ENCODE results near the gene LLPH.

DNA sequence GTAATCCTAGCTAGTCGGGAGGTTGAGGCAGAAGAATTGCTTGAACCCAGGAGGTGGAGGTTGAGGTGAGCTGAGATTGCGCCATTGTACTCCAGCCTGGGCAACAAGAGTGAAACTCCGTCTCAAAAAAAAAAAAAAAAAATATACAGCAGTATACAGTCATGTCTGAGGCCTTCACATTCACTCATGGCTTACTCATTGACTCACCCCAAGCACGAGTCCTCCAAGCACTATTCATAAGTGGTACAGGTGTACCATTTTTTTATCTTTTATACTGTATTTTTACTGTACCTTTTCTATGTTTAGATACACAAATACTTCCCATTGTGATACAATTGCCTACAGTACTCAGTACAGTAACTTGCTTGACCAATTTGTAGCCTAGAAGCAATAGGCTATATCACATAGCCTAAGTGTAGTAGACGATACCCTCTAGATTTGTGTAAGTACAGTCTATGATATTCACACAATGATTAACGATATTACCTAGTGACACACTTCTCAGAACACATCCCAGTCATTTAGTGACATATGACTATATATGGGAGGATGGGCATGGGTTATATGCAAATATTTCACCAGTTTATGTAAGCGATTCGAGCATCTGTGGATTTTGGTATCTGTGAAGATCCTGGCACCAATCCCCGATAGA, 12.2 kb downstream of the LLPH start:
- TF ChIP-seq, protein P1, sequence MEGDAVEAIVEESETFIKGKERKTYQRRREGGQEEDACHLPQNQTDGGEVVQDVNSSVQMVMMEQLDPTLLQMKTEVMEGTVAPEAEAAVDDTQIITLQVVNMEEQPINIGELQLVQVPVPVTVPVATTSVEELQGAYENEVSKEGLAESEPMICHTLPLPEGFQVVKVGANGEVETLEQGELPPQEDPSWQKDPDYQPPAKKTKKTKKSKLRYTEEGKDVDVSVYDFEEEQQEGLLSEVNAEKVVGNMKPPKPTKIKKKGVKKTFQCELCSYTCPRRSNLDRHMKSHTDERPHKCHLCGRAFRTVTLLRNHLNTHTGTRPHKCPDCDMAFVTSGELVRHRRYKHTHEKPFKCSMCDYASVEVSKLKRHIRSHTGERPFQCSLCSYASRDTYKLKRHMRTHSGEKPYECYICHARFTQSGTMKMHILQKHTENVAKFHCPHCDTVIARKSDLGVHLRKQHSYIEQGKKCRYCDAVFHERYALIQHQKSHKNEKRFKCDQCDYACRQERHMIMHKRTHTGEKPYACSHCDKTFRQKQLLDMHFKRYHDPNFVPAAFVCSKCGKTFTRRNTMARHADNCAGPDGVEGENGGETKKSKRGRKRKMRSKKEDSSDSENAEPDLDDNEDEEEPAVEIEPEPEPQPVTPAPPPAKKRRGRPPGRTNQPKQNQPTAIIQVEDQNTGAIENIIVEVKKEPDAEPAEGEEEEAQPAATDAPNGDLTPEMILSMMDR (IDR thresholded peaks at IDR 0.05 in 8 of 11, conservative IDR thresholded peaks at IDR 0.05 in 3 of 11) = no peak
- TF ChIP-seq POLR2A (IDR thresholded peaks at IDR 0.05) = no peak
